Amniotic stem cell (primary cell): ENCODE results near the gene CCDC50.

Experiments
- DNase-seq: peaks from one replicate; lab custom pipeline; 2025; lab: John Stamatoyannopoulos, UW

Gene CCDC50

GRCh38 chr3:191350396-191351090 is 21.3 kb downstream of the CCDC50 start:
- DNase-seq, result no peak

DNA sequence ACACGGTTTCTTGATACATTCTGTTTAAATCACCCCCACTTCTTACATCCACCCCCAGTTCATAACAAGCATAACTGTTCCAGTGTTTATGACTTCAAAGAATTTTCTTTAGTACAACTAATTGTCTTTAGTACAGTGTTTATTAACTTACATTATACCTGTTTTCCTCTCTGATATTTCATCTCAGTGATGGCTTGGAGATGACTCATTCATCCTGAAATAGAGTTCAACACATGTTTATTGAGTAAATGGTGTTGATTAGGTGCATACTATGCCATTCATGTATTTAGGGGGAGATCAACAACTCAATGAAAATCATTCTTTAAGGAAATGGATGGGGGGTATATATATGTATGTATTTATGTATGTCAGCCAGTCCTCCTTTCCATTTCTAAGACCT is 22.8 kb downstream of the CCDC50 start:
- DNase-seq, result no peak

- DNase-seq, result no peak
Observed at GRCh38 chr3:191353022-191353777, 24.0 kb downstream of the CCDC50 start.

DNA sequence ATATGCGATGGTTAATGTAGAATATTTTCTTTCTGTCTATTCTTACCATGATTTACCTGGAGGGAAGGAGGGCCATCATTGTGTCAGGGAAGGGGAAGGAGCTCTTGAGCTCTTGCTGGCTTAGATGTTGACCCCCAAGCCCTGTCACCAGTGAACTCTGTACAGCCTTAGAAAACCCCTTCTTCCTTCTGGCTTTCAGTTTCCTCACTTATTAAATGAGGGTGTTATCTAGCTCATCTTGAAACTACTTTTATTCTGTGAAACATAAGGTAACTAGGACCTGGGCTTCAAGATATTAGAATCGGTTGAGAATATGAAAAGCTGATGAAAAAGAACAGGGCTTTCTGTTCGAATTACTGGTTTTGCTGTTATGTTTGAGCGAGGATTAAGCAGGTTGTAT is 26.2 kb downstream of the CCDC50 start:
- DNase-seq, result no peak

- DNase-seq, result peak; percentile 41
Observed at GRCh38 chr3:191356631-191357439, 27.6 kb downstream of the CCDC50 start.

DNA sequence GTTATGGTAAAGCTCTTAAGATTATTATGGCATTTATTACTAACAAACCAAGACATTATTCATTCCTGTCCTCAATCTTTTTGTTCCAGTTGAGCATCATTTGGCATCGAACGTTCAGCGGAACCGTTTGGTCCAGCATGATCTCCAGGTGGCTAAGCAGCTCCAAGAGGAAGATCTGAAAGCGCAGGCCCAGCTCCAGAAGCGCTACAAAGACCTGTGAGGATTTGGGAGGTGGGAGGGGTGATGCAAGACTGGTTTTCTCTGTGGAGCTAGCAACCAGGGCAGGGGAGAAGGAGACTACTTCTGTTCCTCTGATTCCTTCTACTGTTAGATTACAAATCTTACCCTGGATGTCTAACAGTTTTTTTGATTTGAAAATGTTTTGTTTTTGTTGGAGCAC is 28.7 kb downstream of the CCDC50 start:
- DNase-seq, result no peak

- no peak for DNase-seq
Observed at GRCh38 chr3:191358929-191359328, 29.7 kb downstream of the CCDC50 start.

DNA sequence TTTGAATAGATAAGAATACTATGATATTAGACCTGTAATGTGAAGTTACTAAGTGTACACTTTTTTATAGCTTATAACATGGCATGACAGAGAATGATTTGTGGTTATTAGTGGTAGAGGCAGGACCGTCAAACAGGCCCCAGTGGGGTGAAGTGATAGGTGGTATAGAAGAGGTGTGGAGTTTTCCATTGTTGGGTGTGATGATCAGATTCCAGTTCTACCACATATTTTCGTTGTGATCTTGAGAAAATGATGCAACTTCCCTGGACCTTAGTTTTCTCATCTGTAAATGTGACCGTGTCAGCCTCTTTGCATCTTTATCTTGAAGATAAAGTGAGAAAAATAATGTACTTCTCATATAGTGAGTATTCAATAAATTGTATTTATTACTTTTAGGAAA is 31.4 kb downstream of the CCDC50 start:
- no peak for DNase-seq

DNA sequence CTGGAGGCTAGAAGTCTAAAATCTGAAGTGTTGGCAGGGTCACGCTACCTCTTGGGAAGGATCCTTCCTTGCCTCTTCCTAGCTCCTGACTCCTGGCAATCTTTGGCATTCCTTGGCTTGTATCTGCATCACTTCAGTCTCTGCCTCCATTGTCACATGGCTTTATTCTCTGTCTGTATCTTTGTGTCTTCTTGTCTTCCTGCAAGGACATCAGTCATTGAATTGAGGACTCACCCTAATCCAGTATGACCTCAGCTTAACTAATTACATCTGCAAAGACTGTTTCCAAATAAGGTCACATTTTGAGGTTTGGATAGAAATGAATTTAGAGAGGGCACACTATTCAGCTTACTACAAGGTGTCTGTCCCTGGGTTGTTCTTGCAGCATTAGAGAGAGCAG is 32.3 kb downstream of the CCDC50 start:
- DNase-seq, result no peak

GRCh38 chr3:191362037-191362436 is 32.8 kb downstream of the CCDC50 start:
- no peak for DNase-seq

DNA sequence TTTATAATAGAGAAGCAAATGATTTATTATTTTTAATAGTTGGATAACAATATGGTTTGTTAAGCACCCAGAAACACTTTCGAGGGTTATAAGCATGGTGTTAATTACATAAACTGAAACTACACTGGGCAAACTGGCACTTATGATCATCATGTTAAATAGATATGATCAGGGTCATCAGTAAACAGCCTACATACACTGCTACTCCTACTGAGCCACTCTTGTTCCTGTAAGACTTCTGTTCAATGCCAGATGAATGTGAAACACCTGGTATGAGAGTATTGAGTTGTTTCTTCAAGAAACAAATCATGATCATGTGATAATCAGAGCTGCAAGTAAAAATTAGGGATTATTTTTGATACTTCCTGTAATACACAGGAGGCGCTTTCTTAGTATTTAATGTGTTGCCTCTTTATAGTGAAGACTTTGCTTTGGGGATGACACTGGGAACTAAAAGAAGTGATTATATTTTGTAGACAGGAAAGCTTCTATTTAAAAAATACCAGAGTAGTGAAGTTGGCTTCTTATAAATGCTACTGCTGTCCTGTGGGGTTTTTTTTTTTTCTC is 33.4 kb downstream of the CCDC50 start:
- DNase-seq, result no peak

- DNase-seq, result no peak
Observed at GRCh38 chr3:191363221-191363620, 34.0 kb downstream of the CCDC50 start.

DNA sequence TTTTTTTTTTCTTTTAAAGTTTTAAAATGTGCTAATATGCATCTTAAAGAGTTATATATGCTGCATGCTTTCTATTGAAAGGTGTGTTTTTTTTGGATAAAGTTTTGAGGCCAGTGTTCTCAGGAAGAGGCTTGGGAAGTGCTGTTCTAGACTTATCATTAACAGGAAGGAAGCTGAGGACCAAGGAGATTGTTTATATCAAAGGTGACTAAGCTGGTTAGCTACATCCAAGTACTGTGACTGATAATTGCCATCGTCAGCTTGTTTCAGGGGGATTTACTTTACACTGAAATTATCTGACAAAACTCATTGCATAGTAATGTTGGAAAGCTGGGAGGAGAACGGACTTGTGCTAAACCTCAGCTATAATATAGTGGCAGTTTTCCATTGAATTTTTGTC is 37.5 kb downstream of the CCDC50 start:
- no peak for DNase-seq

DNA sequence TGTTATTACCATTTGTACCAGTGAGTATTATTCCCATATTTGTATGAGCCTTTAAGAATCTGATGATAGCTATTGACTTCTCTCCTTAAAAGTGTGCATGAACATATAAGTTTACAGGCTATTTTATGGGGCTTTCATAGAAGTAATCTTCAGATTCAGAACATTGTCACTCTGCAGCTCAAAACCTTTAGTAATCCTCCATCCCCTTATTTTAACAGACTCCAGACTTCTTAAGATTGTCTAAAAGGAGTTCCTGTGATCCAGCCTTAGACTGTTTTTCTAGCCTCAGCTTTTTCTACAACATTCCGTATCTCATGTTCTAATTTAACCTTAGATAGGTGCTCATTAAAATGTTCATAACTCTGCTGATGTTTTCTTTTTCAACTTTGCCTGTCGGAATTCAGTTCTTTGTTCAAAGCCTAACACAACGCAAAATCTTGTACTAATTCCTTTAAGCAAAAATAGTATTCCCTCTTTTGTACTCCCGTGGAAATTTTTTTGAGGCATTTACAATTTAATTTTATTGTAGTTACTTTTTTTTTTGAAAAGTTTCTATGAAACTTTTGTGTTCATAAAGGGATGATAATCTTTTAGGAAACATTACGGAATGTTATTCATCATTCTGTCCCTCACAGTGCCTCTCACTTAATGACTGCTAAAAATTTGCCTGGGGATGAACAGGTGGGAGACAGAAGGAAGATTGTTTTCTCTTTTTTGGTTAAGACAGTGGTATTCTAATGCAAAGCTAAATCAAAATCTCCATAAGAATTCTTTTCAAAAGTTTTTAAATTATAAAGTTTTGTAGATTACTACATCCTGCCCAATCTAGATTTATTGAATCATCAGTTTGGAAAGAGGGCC is 39.8 kb downstream of the CCDC50 start:
- no peak for DNase-seq

DNA sequence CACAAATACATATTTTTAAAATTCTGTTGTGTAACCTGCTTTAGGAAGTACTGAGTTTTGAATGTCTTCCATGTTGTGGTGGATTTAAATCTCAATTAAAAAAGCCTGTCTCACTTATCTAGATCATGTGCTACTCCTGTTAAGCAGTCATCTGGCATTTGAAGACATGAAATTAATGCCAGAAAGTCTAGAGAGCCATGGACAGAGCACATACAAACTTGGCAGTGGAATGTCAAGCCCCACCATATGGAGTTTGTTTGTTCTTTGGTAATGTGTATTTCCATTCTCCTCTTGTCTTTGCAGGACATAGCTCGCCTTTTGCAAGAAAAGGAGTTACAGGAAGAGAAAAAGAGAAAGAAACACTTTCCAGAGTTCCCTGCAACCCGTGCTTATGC is 40.4 kb downstream of the CCDC50 start:
- no peak for DNase-seq

DNA sequence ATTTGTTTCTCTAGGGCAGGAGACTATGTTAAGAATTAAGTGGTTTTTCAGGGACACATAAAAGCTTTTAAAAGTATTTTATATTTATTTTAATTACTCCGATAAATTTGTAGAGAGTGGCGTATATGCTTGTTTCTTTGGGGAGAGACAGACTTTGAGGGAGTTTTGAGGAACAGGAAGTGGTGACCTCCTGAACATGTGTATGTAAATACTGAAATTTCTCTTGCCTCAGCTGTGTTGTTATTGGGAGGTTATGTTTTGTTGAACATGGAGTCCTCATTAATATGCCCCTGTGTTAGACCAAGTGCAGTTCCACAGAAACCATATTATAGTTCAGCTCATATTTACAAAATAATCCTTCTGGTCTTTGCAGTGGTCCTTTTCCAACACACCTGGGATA is 42.9 kb downstream of the CCDC50 start:
- no peak for DNase-seq

DNA sequence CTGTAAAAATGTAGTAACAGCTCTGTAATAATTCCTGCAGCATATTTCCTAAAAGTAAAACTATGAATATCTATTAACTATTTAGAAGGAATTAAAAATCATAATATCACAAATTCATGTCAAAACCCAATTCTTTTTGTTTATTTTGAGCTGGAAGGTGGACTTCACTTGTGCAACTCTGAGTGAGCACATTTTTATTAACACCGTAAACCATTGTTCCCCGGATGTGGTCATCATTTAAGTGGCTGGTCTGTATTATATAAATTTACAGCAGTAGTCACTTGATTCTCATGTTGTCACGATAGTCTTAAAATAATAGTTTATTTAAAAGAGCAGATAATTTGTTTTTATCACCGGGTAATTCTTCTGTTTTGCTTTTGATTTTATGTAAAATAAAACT is 44.1 kb downstream of the CCDC50 start:
- DNase-seq, result no peak

- peak; percentile 51 for DNase-seq
Observed at GRCh38 chr3:191376516-191377141, 47.4 kb downstream of the CCDC50 start.

- DNase-seq, result no peak
Observed at GRCh38 chr3:191378142-191378812, 49.1 kb downstream of the CCDC50 start.

- DNase-seq, result no peak
Observed at GRCh38 chr3:191379446-191379845, 50.3 kb downstream of the CCDC50 start.

DNA sequence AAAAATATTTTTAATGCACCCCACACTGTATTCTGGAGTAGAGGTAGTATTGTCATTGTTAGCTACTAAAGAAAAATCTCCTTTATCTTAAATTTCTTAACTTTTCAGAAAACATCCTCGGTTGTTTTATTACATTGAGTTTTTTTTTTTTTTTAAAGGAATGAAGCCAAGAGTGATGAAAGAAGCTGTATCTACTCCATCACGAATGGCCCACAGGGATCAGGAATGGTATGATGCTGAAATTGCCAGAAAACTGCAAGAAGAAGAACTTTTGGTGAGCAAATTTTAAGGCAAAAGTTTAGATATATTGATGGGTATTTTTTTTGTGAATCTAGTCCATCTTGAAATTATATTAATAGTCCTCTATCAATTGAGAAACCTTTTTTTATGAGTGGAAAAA is 50.8 kb downstream of the CCDC50 start:
- DNase-seq, result no peak
